GM18858 (cell line): ENCODE data around the gene TMEM259.

Experiments
- ATAC-seq: cut with Tn5 transposase; IDR thresholded peaks from one replicate; pipeline ENCODE4 v1.9.1; 2021; ENCODE audit not compliant: unreplicated experiment

Gene TMEM259

GRCh38 chr19:990119-990571 lies 30.8 kb downstream of the TMEM259 start:
- ATAC-seq: no peak

- ATAC-seq: no peak
Observed at GRCh38 chr19:989381-990081, 31.4 kb downstream of the TMEM259 start.

- ATAC-seq: no peak
Observed at GRCh38 chr19:988510-988909, 32.4 kb downstream of the TMEM259 start.

GRCh38 chr19:988081-988480 lies 32.8 kb downstream of the TMEM259 start:
- no peak for ATAC-seq

- no peak for ATAC-seq
Observed at GRCh38 chr19:986083-986482, 34.8 kb downstream of the TMEM259 start.

GRCh38 chr19:984165-984967 lies 36.6 kb downstream of the TMEM259 start, which contains the start of gene WDR18:
TSS of gene WDR18 (plus strand) at chr19:984345. CDS start at chr19:984354, 9 bp downstream.
- peak; percentile 38 for ATAC-seq

- ATAC-seq: no peak
Observed at GRCh38 chr19:982567-983170, 38.3 kb downstream of the TMEM259 start.

- ATAC-seq: no peak
Observed at GRCh38 chr19:980133-980998, 40.6 kb downstream of the TMEM259 start.

GRCh38 chr19:979318-979741 lies 41.6 kb downstream of the TMEM259 start:
- ATAC-seq: no peak

GRCh38 chr19:977058-977464 lies 43.9 kb downstream of the TMEM259 start:
- ATAC-seq: no peak

GRCh38 chr19:976476-976875 lies 44.4 kb downstream of the TMEM259 start:
- ATAC-seq: no peak

GRCh38 chr19:974564-975257 lies 46.2 kb downstream of the TMEM259 start:
- ATAC-seq: no peak

GRCh38 chr19:973726-974563 lies 47.0 kb downstream of the TMEM259 start:
- no peak for ATAC-seq

GRCh38 chr19:972281-972680 lies 48.6 kb downstream of the TMEM259 start:
- no peak for ATAC-seq

- ATAC-seq: no peak
Observed at GRCh38 chr19:971795-972194, 49.1 kb downstream of the TMEM259 start.

- ATAC-seq: no peak
Observed at GRCh38 chr19:970695-971094, 50.2 kb downstream of the TMEM259 start.

- no peak for ATAC-seq
Observed at GRCh38 chr19:966485-967088, 54.3 kb downstream of the TMEM259 start.

- no peak for ATAC-seq
Observed at GRCh38 chr19:964761-965694, 55.9 kb downstream of the TMEM259 start.
